PFSK-1 (cell line): Measurements from ENCODE around the gene AFDN.

Source experiments
- FOXP2 ChIP-seq: optimal IDR thresholded peaks from 2 replicates; pipeline ENCODE3; 2011; ENCODE audit warnings: borderline replicate concordance, control low read depth, inconsistent platforms; ENCODE audit not compliant: insufficient read depth; ENCODE audit errors: extremely low read length, extremely low read depth
- POLR2AphosphoS5 ChIP-seq: IDR thresholded peaks from 2 replicates; pipeline ENCODE4 v1.6.1; 2012; ENCODE audit warnings: low read depth, mild to moderate bottlenecking, control low read depth, low read length, moderate library complexity
- REST ChIP-seq, 2 experiments: IDR thresholded peaks; 2 replicates each; pipeline versions ENCODE4 v1.6.1 to v1.8.0; 2011 to 2012; ENCODE audit warnings: low read depth in 2 of 2, low read length in 2 of 2, control low read depth in 1 of 2, inconsistent platforms in 1 of 2, mild to moderate bottlenecking in 1 of 2, moderate library complexity in 1 of 2; ENCODE audit not compliant: insufficient read depth in 1 of 2
- SIN3A ChIP-seq: IDR thresholded peaks from 2 replicates; pipeline ENCODE4 v1.6.1; 2012; ENCODE audit warnings: mild to moderate bottlenecking, low read length, moderate library complexity, borderline replicate concordance; ENCODE audit not compliant: insufficient read depth
- TAF1 ChIP-seq: IDR thresholded peaks from 2 replicates; pipeline ENCODE4 v1.6.1; 2012; ENCODE audit warnings: low read length, control low read depth, borderline replicate concordance; ENCODE audit not compliant: insufficient read depth

Gene AFDN

GRCh38 chr6:167781066-167781767, 45.5 kb upstream of the AFDN start:
- no peak for TF ChIP-seq POLR2AphosphoS5

DNA sequence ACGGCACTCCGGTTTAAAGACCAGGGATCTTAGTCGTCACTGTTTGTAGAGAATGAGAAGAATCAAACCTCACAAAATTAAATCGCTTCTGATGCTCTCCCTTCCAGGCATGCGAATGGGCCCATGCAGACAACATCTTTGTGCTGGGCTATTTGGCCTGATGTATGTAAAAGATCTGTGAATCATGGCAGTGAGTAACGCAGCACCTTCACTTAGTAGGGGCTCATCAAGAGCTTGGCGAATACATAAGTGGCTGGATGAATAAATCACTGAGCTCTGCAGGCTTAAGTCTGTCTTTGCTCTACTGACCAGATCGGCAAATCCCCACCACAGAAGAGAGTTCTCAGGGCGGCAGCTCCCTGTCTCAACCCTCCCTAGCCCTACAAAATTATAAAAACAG, 44.8 kb upstream of the AFDN start:
- TF ChIP-seq TAF1, result no peak
- no peak for TF ChIP-seq POLR2AphosphoS5
- TF ChIP-seq FOXP2, result no peak
- no peak for TF ChIP-seq REST (IDR thresholded peaks at IDR 0.05; ENCODE audit: insufficient read depth in 1 of 2, low read depth in 2 of 2, low read length in 2 of 2)
- no peak for TF ChIP-seq SIN3A

- TF ChIP-seq REST (IDR thresholded peaks at IDR 0.05; ENCODE audit: insufficient read depth in 1 of 2, low read depth in 2 of 2, low read length in 2 of 2) (no peak), SIN3A (no peak), POLR2AphosphoS5 (no peak), TAF1 (no peak), FOXP2 (no peak)
Measured at GRCh38 chr6:167782698-167783517, 43.8 kb upstream of the AFDN start.

GRCh38 chr6:167786853-167787675, 39.6 kb upstream of the AFDN start:
- no peak for TF ChIP-seq REST (IDR thresholded peaks at IDR 0.05; ENCODE audit: insufficient read depth in 1 of 2, low read depth in 2 of 2, low read length in 2 of 2)
- no peak for TF ChIP-seq SIN3A
- no peak for TF ChIP-seq POLR2AphosphoS5
- no peak for TF ChIP-seq FOXP2
- TF ChIP-seq TAF1, result no peak

DNA sequence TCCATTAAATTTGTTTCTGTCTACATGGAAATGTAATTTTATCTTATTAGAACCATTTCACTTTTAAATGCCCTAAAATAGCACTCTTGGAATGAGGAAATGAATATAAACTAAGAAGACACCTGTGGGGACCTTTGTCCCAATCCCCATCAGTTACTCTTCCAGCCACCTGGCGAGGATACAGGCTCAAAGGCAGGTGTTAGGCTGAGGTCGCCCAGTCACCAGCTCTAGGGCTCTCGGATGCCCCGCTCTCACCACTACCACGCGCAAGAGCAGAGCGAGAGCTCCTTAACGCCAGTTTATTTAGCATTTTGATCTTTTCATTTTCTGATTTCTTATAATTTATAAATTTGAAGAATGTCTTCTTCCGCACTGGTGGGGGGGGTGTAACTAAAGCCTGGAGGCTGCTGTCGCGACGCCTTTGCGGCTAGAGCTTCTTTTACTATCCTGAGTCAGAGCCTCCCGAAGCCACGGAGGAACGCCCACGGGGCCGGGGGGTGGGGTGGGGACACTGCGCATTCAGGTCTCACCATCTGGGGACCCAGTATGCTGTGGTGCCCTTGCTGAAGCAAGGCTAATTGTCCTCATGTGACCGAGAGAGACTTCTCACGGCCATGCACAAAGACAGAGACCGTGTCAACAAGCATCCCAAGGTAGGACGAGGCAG, 38.7 kb upstream of the AFDN start:
- TF ChIP-seq TAF1 (no peak), FOXP2 (no peak), SIN3A (no peak), REST (IDR thresholded peaks at IDR 0.05; ENCODE audit: insufficient read depth in 1 of 2, low read depth in 2 of 2, low read length in 2 of 2) (no peak), POLR2AphosphoS5 (no peak)
